Fibroblast of pulmonary artery (primary cell): ENCODE measurements around the gene SKI.
A peak's percentile ranks its signal among the peaks of the same experiment; 100 is the strongest.
"Not testable (repeated sequence)": the region's sequence is repeated elsewhere in the genome, so short reads cannot be mapped to it uniquely, and the experiment has no call there.

Experiments used
- DNase-seq: peaks from one replicate; pipeline ENCODE4 v3.0.0-alpha.2; 2010; ENCODE audit warnings: low read depth
- H3K4me3 ChIP-seq: replicated peaks from 2 replicates; pipeline ENCODE4 v1.5.1; 2011; ENCODE audit warnings: low read depth, mild to moderate bottlenecking, control low read depth, low read length, moderate library complexity
- TF ChIP-seq, protein P1 (sequence below): IDR thresholded peaks from 2 replicates; pipeline ENCODE4 v1.5.1; 2011; ENCODE audit warnings: mild to moderate bottlenecking, control low read depth, low read length, inconsistent platforms; ENCODE audit errors: missing control alignments

The SKI gene

GRCh38 chr1:2290595-2291510 lies 62.7 kb downstream of the SKI start:
- TF ChIP-seq, protein P1, sequence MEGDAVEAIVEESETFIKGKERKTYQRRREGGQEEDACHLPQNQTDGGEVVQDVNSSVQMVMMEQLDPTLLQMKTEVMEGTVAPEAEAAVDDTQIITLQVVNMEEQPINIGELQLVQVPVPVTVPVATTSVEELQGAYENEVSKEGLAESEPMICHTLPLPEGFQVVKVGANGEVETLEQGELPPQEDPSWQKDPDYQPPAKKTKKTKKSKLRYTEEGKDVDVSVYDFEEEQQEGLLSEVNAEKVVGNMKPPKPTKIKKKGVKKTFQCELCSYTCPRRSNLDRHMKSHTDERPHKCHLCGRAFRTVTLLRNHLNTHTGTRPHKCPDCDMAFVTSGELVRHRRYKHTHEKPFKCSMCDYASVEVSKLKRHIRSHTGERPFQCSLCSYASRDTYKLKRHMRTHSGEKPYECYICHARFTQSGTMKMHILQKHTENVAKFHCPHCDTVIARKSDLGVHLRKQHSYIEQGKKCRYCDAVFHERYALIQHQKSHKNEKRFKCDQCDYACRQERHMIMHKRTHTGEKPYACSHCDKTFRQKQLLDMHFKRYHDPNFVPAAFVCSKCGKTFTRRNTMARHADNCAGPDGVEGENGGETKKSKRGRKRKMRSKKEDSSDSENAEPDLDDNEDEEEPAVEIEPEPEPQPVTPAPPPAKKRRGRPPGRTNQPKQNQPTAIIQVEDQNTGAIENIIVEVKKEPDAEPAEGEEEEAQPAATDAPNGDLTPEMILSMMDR, result no peak
- peak; percentile 98 for DNase-seq
- peak overlapping the region; percentile 42 for H3K4me3 ChIP-seq

- DNase-seq, result no peak
- TF ChIP-seq, protein P1, result no peak
- no peak overlapping the region for H3K4me3 ChIP-seq
Observed at GRCh38 chr1:2291577-2291976, 63.5 kb downstream of the SKI start.

- no peak overlapping the region for H3K4me3 ChIP-seq
- TF ChIP-seq, protein P1, result no peak
- no peak for DNase-seq
Observed at GRCh38 chr1:2292725-2293450, 64.8 kb downstream of the SKI start.

DNA sequence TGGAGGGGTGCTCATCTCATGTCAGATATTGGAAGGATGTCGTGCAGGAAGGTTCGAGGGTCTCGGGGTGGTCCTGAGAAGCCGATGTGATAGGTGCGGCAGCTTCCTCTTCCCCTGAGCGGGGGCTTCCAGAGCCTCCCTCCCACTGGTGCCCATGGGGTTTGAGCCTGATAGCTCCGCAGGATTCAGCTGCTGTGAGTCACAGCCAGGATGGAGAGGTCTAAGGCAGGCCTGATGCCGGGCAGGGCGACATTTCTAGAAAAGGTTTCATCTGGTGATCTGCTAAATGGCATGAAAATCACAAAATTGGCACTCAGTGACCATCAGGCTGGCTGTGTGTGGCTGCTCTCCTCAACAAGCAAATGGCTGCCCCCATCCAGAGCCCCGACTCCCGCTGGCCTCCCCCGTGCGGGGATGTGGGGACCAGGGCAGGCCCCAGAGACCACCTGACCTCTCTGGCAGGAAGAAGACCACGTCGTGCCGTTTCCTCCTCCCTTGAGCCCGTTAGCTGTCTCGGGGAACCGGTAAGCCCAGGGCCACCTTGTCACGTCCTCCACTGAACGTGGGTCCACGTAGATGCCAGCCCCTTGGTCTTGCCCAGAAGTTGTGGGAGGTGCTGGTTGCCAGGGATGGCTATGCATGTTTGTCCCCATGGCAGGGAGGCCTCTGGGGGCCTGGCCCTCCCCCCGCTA lies 66.1 kb downstream of the SKI start:
- no peak overlapping the region for H3K4me3 ChIP-seq
- TF ChIP-seq, protein P1, result no peak

DNA sequence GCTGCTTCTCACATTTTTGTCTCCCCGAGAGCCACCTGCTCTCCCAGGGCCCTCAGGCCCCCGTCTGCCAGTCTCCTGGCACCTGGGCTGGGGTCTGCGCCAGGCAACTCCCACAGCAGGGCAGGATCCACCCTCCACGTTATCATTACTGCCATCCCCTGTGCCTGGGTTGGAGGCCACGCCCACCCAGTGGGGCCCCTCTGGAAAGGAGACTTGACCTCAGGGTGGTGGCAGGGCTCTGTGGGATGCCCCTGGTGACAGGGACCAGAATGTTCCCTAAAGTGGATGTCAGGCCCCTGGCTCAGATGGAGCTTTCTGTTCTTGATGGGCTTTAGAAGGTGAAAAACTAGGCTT lies 66.6 kb downstream of the SKI start:
- no peak for DNase-seq
- TF ChIP-seq, protein P1, result no peak
- no peak overlapping the region for H3K4me3 ChIP-seq

More for the DNA sequence above, 66.1 kb downstream of the SKI start:
- peak; percentile 33 for DNase-seq

GRCh38 chr1:2295526-2295925 lies 67.4 kb downstream of the SKI start:
- no peak overlapping the region for H3K4me3 ChIP-seq
- no peak for DNase-seq
- TF ChIP-seq, protein P1, result no peak

DNA sequence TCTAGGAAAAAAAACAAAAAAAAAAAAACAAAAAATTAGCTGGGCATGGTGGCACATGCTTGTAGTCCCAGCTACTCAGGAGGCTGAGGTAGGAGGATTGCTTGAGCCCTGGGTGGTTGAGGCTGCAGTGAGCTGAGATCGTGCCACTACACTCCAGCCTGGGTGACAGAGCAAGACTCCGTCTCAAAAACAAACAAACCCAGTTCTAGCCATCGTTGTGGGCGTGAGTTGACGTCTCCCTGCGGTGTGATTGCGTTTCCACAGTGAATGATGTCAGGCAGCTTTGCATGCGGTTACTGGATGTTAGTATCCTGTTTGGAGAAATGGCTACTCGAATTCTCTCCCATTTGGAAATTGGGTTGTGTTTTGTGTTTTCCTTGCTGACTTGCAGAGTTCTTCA lies 68.1 kb downstream of the SKI start:
- DNase-seq, H3K4me3 ChIP-seq: not testable (repeated sequence)
